BLaER1 (cell line): ENCODE results near the gene PCP2.

Experiments used
- H3K27ac ChIP-seq: shearing (Covaris generic); formaldehyde crosslinking; 2 replicates; pipeline ENCODE4 v1.8.1; 2022
- H3K27me3 ChIP-seq: shearing (Covaris generic); formaldehyde crosslinking; 2 replicates; pipeline ENCODE4 v1.8.1; 2022
- H3K36me3 ChIP-seq: shearing (Covaris generic); formaldehyde crosslinking; 2 replicates; pipeline ENCODE4 v1.8.1; 2022
- H3K4me1 ChIP-seq: shearing (Covaris generic); formaldehyde crosslinking; 2 replicates; pipeline ENCODE4 v1.8.1; 2022
- H3K4me2 ChIP-seq: shearing (Covaris generic); formaldehyde crosslinking; 2 replicates; pipeline ENCODE4 v1.8.1; 2022
- H3K4me3 ChIP-seq: shearing (Covaris generic); formaldehyde crosslinking; 2 replicates; pipeline ENCODE4 v1.8.1; 2022
- H3K9ac ChIP-seq: shearing (Covaris generic); formaldehyde crosslinking; 2 replicates; pipeline ENCODE4 v1.8.1; 2022
- H3K9me3 ChIP-seq: shearing (Covaris generic); formaldehyde crosslinking; 2 replicates; pipeline ENCODE4 v1.8.1; 2022
- H4K20me1 ChIP-seq: shearing (Covaris generic); formaldehyde crosslinking; 2 replicates; pipeline ENCODE4 v1.8.1; 2022
- Cebpa-rat ChIP-seq: shearing (Covaris generic); IDR thresholded peaks from 2 replicates; pipeline ENCODE4 v1.8.1; 2022

PCP2 gene

GRCh38 chr19:7611541-7612279 is 21.8 kb downstream of the PCP2 start:
- no peaks in the 10 kb centered on the region for H3K27me3 ChIP-seq
- no peaks in the 10 kb centered on the region for H3K4me1 ChIP-seq
- peaks cover 5% of the 10 kb centered on the region; the same call in 1 of the 2 replicates for H3K36me3 ChIP-seq
- no peak overlapping the region for H3K4me2 ChIP-seq
- no peaks in the 10 kb centered on the region for H3K9me3 ChIP-seq
- no peak overlapping the region for H3K4me3 ChIP-seq
- no peak overlapping the region for H3K27ac ChIP-seq
- no peak overlapping the region for H3K9ac ChIP-seq
- H4K20me1 ChIP-seq = 0 out of 2 replicates have a peak, but pooled peaks cover 5% of the 10 kb centered on the region
- no peak for TF ChIP-seq Cebpa-rat

DNA sequence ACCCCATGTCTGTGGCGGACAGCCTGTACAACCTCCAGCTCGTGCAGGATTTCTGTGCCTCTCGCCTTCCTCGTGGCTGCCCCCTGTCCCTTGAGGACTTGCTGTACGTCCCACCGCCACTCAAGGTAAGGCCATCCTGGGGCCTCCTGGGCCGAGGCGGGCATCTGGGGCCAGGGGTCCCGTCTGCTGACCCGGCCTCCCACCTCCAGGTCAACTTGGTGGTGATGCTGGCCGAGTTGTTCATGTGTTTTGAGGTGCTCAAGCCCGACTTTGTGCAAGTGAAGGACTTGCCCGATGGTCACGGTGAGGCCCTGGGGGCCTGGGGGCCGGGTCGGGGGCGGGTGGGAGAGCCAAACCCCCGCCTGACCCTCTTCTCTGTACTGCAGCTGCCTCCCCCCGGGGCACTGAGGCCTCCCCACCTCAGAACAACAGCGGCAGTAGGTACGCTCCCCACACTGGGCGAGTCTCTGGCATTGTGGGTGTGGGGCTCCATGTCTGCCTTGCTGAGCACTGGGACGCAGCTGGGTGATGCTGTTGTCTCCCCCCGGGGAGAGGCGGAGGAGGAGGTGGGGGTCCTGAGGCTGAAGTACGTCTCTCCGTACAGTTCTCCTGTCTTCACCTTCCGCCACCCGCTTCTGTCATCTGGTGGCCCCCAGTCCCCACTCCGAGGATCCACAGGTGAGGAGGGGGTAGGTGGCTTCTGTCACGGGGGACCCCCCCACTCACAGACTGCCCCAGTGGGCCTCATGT is 22.9 kb downstream of the PCP2 start:
- Histone ChIP-seq H3K27me3 (no peaks in the 10 kb centered on the region), H4K20me1 (0 out of 2 replicates have a peak, but pooled peaks cover 5% of the 10 kb centered on the region), H3K36me3 (no peaks in the 10 kb centered on the region), H3K9me3 (peaks cover 1% of the 10 kb centered on the region; the same call in 1 of the 2 replicates), H3K4me2 (no peak overlapping the region), H3K9ac (no peak overlapping the region), H3K4me3 (no peak overlapping the region), H3K27ac (no peak overlapping the region), H3K4me1 (no peaks in the 10 kb centered on the region)
- TF ChIP-seq Cebpa-rat = no peak

DNA sequence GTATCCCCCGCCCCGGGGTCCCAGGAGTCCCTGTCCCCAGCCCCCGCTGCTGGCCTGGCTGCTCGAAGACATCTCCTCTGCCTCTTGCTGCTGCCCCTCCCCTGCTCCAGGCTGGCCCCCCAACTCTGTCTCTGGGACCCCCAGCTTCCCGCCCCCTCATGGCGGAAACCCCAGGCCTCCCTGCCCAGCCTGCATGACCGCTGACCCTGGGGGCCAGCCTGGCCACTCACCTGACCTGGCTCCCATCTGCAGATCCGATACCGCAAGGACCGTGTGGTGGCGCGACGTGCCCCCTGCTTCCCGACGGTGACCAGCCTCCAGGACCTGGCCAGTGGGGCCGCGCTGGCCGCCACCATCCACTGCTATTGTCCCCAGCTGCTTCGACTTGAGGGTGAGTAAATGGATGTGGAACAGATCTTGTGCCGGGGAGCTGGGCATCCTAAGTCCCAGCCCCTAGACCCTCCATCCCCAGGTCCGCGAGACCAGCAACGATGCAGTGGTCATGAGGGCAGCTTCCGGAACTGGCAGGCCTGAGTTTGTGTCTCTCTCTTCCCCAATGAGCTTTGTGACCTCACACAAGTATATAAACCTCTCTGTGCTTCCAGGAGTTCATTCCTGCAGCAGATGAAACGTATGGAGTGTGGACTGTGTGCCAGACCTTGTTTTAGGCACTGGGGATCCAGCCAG is 25.5 kb downstream of the PCP2 start:
- H4K20me1 ChIP-seq = 0 out of 2 replicates have a peak, but pooled peaks cover 5% of the 10 kb centered on the region
- peaks cover 4% of the 10 kb centered on the region; the same call in 1 of the 2 replicates for H3K27me3 ChIP-seq
- H3K4me1 ChIP-seq = no peaks in the 10 kb centered on the region
- no peaks in the 10 kb centered on the region for H3K36me3 ChIP-seq
- H3K4me2 ChIP-seq = no peak overlapping the region
- no peak for TF ChIP-seq Cebpa-rat
- no peak overlapping the region for H3K27ac ChIP-seq
- H3K4me3 ChIP-seq = no peak overlapping the region
- peaks cover 7% of the 10 kb centered on the region; the same call in 1 of the 2 replicates for H3K9me3 ChIP-seq
- no peak overlapping the region for H3K9ac ChIP-seq

DNA sequence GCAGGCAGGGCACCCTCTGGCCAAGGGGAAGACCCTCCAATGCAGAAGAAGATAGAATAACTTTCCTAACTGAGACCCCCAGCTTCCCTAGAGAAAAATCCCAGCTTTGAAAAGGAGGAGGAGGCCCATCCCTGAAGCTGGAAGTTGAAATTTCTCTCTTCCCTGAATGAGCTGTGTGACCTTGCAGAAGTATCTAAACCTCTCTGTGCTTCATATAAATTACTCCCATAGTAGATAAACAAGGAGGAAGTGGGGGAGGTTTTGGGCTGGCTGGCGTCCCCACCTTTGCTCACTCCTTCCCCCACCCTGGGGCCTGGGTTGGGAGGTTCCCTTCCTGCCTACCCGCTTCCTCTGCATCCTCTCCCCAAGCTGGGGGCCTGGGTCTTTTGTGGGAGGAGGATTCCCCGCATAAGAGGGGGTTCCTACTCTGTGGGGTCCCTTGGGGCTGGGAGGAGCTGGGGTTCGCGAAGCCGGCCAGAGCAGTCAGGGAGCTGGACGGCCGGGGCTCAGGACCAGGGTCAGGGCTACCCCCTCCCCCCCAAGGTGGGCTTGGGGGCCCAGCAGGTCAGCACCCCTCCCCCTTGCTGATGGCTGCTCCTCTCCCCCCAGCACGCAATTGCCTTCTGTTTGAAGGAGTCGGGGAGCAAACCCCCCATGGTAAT is 26.2 kb downstream of the PCP2 start:
- 0 out of 2 replicates have a peak, but pooled peaks cover 5% of the 10 kb centered on the region for H4K20me1 ChIP-seq
- no peaks in the 10 kb centered on the region for H3K36me3 ChIP-seq
- no peak overlapping the region for H3K27ac ChIP-seq
- H3K27me3 ChIP-seq = peaks cover 7% of the 10 kb centered on the region; the same call in 1 of the 2 replicates
- no peaks in the 10 kb centered on the region for H3K4me1 ChIP-seq
- H3K9ac ChIP-seq = no peak overlapping the region
- TF ChIP-seq Cebpa-rat = no peak
- no peak overlapping the region for H3K4me2 ChIP-seq
- peaks cover 7% of the 10 kb centered on the region; the same call in 1 of the 2 replicates for H3K9me3 ChIP-seq
- H3K4me3 ChIP-seq = no peak overlapping the region

GRCh38 chr19:7606289-7606688 is 27.2 kb downstream of the PCP2 start:
- no peaks in the 10 kb centered on the region for H4K20me1 ChIP-seq
- H3K4me3 ChIP-seq = no peak overlapping the region
- H3K9me3 ChIP-seq = peaks cover 7% of the 10 kb centered on the region; the same call in 1 of the 2 replicates
- H3K36me3 ChIP-seq = no peaks in the 10 kb centered on the region
- no peak overlapping the region for H3K27ac ChIP-seq
- H3K9ac ChIP-seq = no peak overlapping the region
- H3K4me2 ChIP-seq = no peak overlapping the region
- peaks cover 10% of the 10 kb centered on the region; the same call in 1 of the 2 replicates for H3K27me3 ChIP-seq
- H3K4me1 ChIP-seq = no peaks in the 10 kb centered on the region
- TF ChIP-seq Cebpa-rat = no peak

GRCh38 chr19:7605490-7606222 is 27.9 kb downstream of the PCP2 start:
- H4K20me1 ChIP-seq = no peaks in the 10 kb centered on the region
- H3K36me3 ChIP-seq = no peaks in the 10 kb centered on the region
- no peak for TF ChIP-seq Cebpa-rat
- no peak overlapping the region for H3K4me3 ChIP-seq
- peaks cover 7% of the 10 kb centered on the region; the same call in 1 of the 2 replicates for H3K9me3 ChIP-seq
- no peak overlapping the region for H3K9ac ChIP-seq
- no peak overlapping the region for H3K27ac ChIP-seq
- peaks cover 10% of the 10 kb centered on the region; the same call in 1 of the 2 replicates for H3K27me3 ChIP-seq
- no peaks in the 10 kb centered on the region for H3K4me1 ChIP-seq
- H3K4me2 ChIP-seq = no peak overlapping the region

DNA sequence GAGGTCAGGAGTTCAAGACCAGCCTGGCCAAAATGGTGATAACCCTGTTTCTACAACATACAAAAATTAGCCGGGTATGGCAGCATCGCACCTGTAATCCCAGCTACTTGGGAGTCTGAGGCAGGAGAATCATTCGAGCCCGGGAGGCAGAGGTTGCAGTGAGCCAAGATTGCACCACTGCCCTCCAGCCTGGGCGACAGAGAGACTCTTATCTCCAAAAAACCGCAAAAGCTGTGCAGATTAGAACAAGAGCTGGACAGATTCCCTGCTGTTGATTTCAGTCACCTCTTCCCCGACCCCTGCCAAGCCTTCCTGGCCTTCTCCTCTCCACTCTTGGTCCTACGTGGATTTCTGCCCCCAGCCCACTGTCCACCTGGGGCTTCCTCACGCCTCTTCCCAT is 29.6 kb downstream of the PCP2 start:
- Histone ChIP-seq H3K27ac (no peak overlapping the region), H3K27me3 (peaks cover 11% of the 10 kb centered on the region), H3K9ac (no peak overlapping the region), H3K4me3 (no peak overlapping the region), H4K20me1 (no peaks in the 10 kb centered on the region), H3K9me3 (peaks cover 7% of the 10 kb centered on the region; the same call in 1 of the 2 replicates), H3K36me3 (no peaks in the 10 kb centered on the region), H3K4me1 (no peaks in the 10 kb centered on the region), H3K4me2 (no peak overlapping the region)
- no peak for TF ChIP-seq Cebpa-rat

DNA sequence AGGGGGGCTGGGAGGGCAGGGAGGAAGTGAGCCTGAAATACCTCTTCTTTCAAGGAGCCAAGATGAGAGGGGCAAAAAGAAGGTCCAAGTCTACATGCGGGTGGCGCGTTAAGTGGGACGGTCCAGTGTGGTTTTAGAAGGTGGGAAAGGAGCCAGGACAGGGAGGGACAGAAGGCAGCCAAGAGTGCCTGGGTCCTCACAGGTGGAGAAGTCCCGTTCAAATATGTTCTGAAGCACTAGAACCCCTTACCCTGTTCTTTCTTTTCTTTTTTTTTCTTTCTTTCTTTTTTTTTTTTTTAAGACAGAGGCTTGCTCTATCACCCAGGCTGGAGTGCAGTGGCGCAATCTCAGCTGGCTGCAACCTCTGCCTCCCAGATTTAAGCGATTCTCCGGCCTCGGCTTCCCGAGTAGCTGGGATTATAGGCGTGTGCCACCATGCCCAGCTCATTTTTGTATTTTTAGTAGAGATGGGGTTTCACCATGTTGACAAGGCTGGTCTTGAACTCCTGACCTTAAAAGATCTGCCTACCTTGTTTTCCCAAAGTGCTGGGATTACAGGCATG is 30.5 kb downstream of the PCP2 start:
- H3K27me3 ChIP-seq = peaks cover 20% of the 10 kb centered on the region
- H3K4me3 ChIP-seq = no peak overlapping the region
- H3K4me1 ChIP-seq = no peaks in the 10 kb centered on the region
- no peak overlapping the region for H3K27ac ChIP-seq
- no peaks in the 10 kb centered on the region for H3K36me3 ChIP-seq
- peaks cover 9% of the 10 kb centered on the region for H4K20me1 ChIP-seq
- H3K4me2 ChIP-seq = no peak overlapping the region
- H3K9ac ChIP-seq = no peak overlapping the region
- TF ChIP-seq Cebpa-rat = no peak
- H3K9me3 ChIP-seq = peaks cover 7% of the 10 kb centered on the region; the same call in 1 of the 2 replicates
